Muscle of leg (tissue), 16 donors: ENCODE results near the gene TP53TG3F. TPM values are rescaled to one million over a fixed set of nuclear protein-coding genes. Genes with fewer than 3 reads are reported as not detected.
"Not testable (repeated sequence)": the region's sequence is repeated elsewhere in the genome, so short reads cannot be mapped to it uniquely, and the experiment has no call there.

Experiments used
- DNase-seq: peaks from one replicate; pipeline ENCODE4 v3.0.0; 2013
- H3K27ac ChIP-seq: one replicate; pipeline ENCODE4 v1.5.1; 2013; ENCODE audit warnings: mild to moderate bottlenecking, low read length, control low read depth
- H3K27me3 ChIP-seq: one replicate; pipeline ENCODE4 v1.6.1; 2013; ENCODE audit warnings: low read length; ENCODE audit not compliant: control insufficient read depth, insufficient read depth
- H3K36me3 ChIP-seq: one replicate; pipeline ENCODE4 v1.6.1; 2013; ENCODE audit warnings: low read length; ENCODE audit not compliant: control insufficient read depth, insufficient read depth
- H3K4me1 ChIP-seq: one replicate; pipeline ENCODE4 v1.6.1; 2013; ENCODE audit warnings: low read length; ENCODE audit not compliant: control insufficient read depth, insufficient read depth
- H3K4me3 ChIP-seq: one replicate; pipeline ENCODE4 v1.5.1; 2013; ENCODE audit warnings: low read length, control low read depth
- H3K9me3 ChIP-seq: replicated peaks from 2 replicates; pipeline ENCODE4 v1.6.1; 2013; ENCODE audit warnings: low read depth, low read length; ENCODE audit not compliant: control insufficient read depth
- WGBS: methylation state at CpG from one replicate; pipeline ENCODE4 v1.1.5; 2013; ENCODE audit warnings: missing lambda C conversion rate; ENCODE audit not compliant: insufficient coverage; 5-methylcytosine and 5-hydroxymethylcytosine counted together
- long read RNA-seq, 11 donors: transcript quantifications; one replicate each; lab custom pipeline, GENCODE V29; 2026
- polyA plus RNA-seq, 8 donors: library from polyadenylated mRNA; unstranded; fragments of 120-200 nt; gene quantifications; one replicate each; pipeline versions ENCODE4 v1.2.1 to v1.2.3, GENCODE V29; 2013; ENCODE audit warnings: inconsistent platforms in 1 of 8, low replicate concordance in 1 of 8; ENCODE audit not compliant: insufficient read length in 8 of 8, insufficient read depth in 1 of 8
- total RNA-seq: library from RNA; stranded (reverse); fragments of 120-200 nt; gene quantifications from one replicate; pipeline ENCODE4 v1.2.4, GENCODE V29; 2013

The TP53TG3F gene, protein sequence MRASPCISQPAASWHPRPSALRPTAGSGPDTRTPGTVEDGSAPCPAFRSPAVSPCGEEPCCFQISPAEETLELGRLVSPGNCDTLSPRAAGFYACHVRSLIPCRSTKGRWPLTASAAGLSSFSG
- not detected for total RNA-seq
- not detected for polyA plus RNA-seq
- long read RNA-seq, donor 1 = 0 reads
- long read RNA-seq, donor 2 = 0 reads
- long read RNA-seq, donor 3 = 0 reads
- long read RNA-seq, donor 4 = 0 reads
- long read RNA-seq, donor 5 = 0 reads
- long read RNA-seq, donor 6 = 0 reads
- long read RNA-seq, donor 7 = 0 reads
- long read RNA-seq, donor 8 = 0 reads
- long read RNA-seq, donor 9 = 0 reads
- long read RNA-seq, donor 10 = 0 reads
- long read RNA-seq, donor 11 = 0 reads

DNA sequence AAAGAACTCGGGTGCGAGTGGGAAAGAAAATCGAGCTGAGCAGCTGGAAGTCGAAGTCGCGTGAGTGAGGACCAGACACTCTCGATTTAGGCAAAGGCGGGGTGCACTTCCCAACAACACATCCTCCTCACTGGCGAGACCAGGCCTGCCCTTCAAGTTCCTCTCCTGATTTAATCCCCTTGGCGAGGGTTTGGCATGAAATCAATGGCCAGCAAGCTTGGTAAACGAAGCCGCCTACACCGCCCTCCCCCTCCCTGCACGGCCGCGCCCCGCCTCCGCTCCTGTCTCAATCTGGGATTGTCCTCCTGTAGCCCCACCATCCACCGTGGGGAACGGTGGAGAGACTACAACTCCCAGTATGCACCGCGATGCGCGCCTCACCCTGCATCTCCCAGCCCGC, at the start of gene TP53TG3F:
TP53TG3F (plus strand) TSS at position 301 of the 400 bp plus-strand sequence; CDS start at position 369, 68 bp downstream.
- not testable (repeated sequence) for H3K4me1 ChIP-seq, H3K36me3 ChIP-seq, H3K9me3 ChIP-seq, H3K27me3 ChIP-seq, H3K27ac ChIP-seq, H3K4me3 ChIP-seq, DNase-seq
- no CpG with 5 or more reads among the region's 25 CpGs for WGBS

GRCh38 chr16:33491611-33492010, 32.2 kb downstream of the TP53TG3F start:
- not testable (repeated sequence) for H3K36me3 ChIP-seq, H3K4me3 ChIP-seq, H3K9me3 ChIP-seq, H3K27me3 ChIP-seq, DNase-seq, H3K4me1 ChIP-seq, H3K27ac ChIP-seq
- WGBS = no CpG with 5 or more reads among the region's 2 CpGs

- WGBS = no CpG with 5 or more reads among the region's 4 CpGs
- not testable (repeated sequence) for H3K27ac ChIP-seq, DNase-seq, H3K36me3 ChIP-seq, H3K27me3 ChIP-seq, H3K4me3 ChIP-seq, H3K9me3 ChIP-seq, H3K4me1 ChIP-seq
Measured at GRCh38 chr16:33507231-33507630, 47.8 kb downstream of the TP53TG3F start.

DNA sequence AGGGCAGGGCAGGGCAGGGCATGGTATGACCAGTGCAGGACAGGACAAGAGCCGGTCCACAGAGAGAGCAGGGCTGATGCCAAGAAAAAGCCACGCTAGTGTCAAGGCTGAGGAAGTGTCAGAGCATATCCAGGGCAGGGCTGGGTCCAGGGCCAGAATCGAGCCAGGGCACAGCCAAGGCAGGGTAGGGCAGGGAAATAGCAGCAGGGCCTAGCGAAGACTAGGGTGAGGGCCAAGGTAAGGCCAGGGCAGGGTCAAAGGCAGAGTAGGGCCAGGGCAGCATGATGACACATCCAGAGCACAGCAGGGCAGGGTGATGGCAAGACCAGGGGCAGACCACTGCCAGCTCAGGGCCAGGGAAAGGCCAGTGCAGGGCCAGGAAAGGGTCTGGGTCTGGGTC, 49.7 kb downstream of the TP53TG3F start:
- not testable (repeated sequence) for H3K9me3 ChIP-seq, DNase-seq, H3K36me3 ChIP-seq, H3K27ac ChIP-seq, H3K4me3 ChIP-seq, H3K4me1 ChIP-seq, H3K27me3 ChIP-seq
- no CpG with 5 or more reads among the region's 4 CpGs for WGBS

GRCh38 chr16:33509906-33510305, 50.5 kb downstream of the TP53TG3F start:
- H3K4me3 ChIP-seq, H3K27ac ChIP-seq, H3K36me3 ChIP-seq, H3K4me1 ChIP-seq, DNase-seq, H3K27me3 ChIP-seq, H3K9me3 ChIP-seq: not testable (repeated sequence)
- WGBS = no CpG with 5 or more reads among the region's 10 CpGs

Other genes with a start within 250 kb of the TP53TG3F start
- not detected for gene TP53TG3E, start 155.3 kb upstream of the TP53TG3F start, total RNA-seq
- gene TP53TG3E, start 155.3 kb upstream of the TP53TG3F start, polyA plus RNA-seq = under 1 TPM in 2 of 8 donors, not detected in 6; 0.10 to 0.19 TPM
- gene TP53TG3B, start 98.8 kb upstream of the TP53TG3F start, total RNA-seq = not detected
- gene TP53TG3B, start 98.8 kb upstream of the TP53TG3F start, polyA plus RNA-seq = not detected